ENCODE results near the gene IRAK2. TPM values are rescaled to one million over a fixed set of nuclear protein-coding genes. Genes with fewer than 3 reads are reported as not detected.

Gene IRAK2
- total RNA-seq, 1 experiment from 2014 or later = 0.34 TPM

- BruUV-seq (replicated peaks) = no TSS peak
Observed at GRCh38 chr3:10279384-10280176, 114.9 kb downstream of the IRAK2 start.

GRCh38 chr3:10280177-10280529, 115.4 kb downstream of the IRAK2 start:
- TF ChIP-seq CTCF (conservative IDR thresholded peaks at IDR 0.05; ENCODE audit: low read depth, low read length) = no peak
- no peak for TF ChIP-seq EZH2 (IDR thresholded peaks at IDR 0.05; ENCODE audit: borderline replicate concordance, low read depth, low read length, poor library complexity, severe bottlenecking)
- CTCF ChIA-PET = interaction anchor here (0.6 kb wide), 2 partner anchors 17 to 434 kb away, joined by 4 read pairs; no protein-coding TSS in a partner anchor
- BruUV-seq (replicated peaks) = TSS peak; percentile 32
- no peaks in the 10 kb centered on the region for H3K9me3 ChIP-seq (ENCODE audit: low read depth, low read length, poor library complexity, severe bottlenecking)
- no peak for DNase-seq (ENCODE audit: low spot score)
- intact Hi-C loops (cut with micrococcal nuclease; ENCODE audit: unreplicated experiment) = no loop called here
- no peak overlapping the region for H3K4me3 ChIP-seq (ENCODE audit: low read depth, low read length, poor library complexity, severe bottlenecking)
- no peaks in the 10 kb centered on the region for H3K4me1 ChIP-seq (ENCODE audit: insufficient read depth, low read length, poor library complexity, severe bottlenecking)
- no peak overlapping the region for H3K27ac ChIP-seq (ENCODE audit: low read depth, low read length, poor library complexity, severe bottlenecking)
- POLR2A ChIA-PET (ENCODE audit: low non-redundant PET) = no interaction called here
- no peaks in the 10 kb centered on the region for H3K27me3 ChIP-seq (replicated peaks; ENCODE audit: insufficient read depth, low read depth, low read length, poor library complexity)
- peaks cover 29% of the 10 kb centered on the region for H3K36me3 ChIP-seq (ENCODE audit: insufficient read depth, low read length, poor library complexity, severe bottlenecking)

More at GRCh38 chr3:10279384-10280176, 114.9 kb downstream of the IRAK2 start:
- no peak for DNase-seq (ENCODE audit: low spot score)
- intact Hi-C loops (cut with micrococcal nuclease; ENCODE audit: unreplicated experiment) = no loop called here
- no peak overlapping the region for H3K4me3 ChIP-seq (ENCODE audit: low read depth, low read length, poor library complexity, severe bottlenecking)
- TF ChIP-seq CTCF (conservative IDR thresholded peaks at IDR 0.05; ENCODE audit: low read depth, low read length) (no peak), EZH2 (IDR thresholded peaks at IDR 0.05; ENCODE audit: borderline replicate concordance, low read depth, low read length, poor library complexity, severe bottlenecking) (no peak)
- POLR2A ChIA-PET (ENCODE audit: low non-redundant PET) = no interaction called here
- H3K9me3 ChIP-seq (ENCODE audit: low read depth, low read length, poor library complexity, severe bottlenecking) = no peaks in the 10 kb centered on the region
- no peak overlapping the region for H3K27ac ChIP-seq (ENCODE audit: low read depth, low read length, poor library complexity, severe bottlenecking)
- H3K36me3 ChIP-seq (ENCODE audit: insufficient read depth, low read length, poor library complexity, severe bottlenecking) = peaks cover 29% of the 10 kb centered on the region
- H3K27me3 ChIP-seq (replicated peaks; ENCODE audit: insufficient read depth, low read depth, low read length, poor library complexity) = no peaks in the 10 kb centered on the region
- H3K4me1 ChIP-seq (ENCODE audit: insufficient read depth, low read length, poor library complexity, severe bottlenecking) = no peaks in the 10 kb centered on the region
- CTCF ChIA-PET = no interaction called here

GRCh38 chr3:10280571-10280970, 115.9 kb downstream of the IRAK2 start:
- Histone ChIP-seq H3K9me3 (ENCODE audit: low read depth, low read length, poor library complexity, severe bottlenecking) (no peaks in the 10 kb centered on the region), H3K27me3 (replicated peaks; ENCODE audit: insufficient read depth, low read depth, low read length, poor library complexity) (no peaks in the 10 kb centered on the region), H3K36me3 (ENCODE audit: insufficient read depth, low read length, poor library complexity, severe bottlenecking) (peaks cover 29% of the 10 kb centered on the region), H3K4me3 (ENCODE audit: low read depth, low read length, poor library complexity, severe bottlenecking) (no peak overlapping the region), H3K27ac (ENCODE audit: low read depth, low read length, poor library complexity, severe bottlenecking) (no peak overlapping the region), H3K4me1 (ENCODE audit: insufficient read depth, low read length, poor library complexity, severe bottlenecking) (no peaks in the 10 kb centered on the region)
- intact Hi-C loops (cut with micrococcal nuclease; ENCODE audit: unreplicated experiment) = no loop called here
- TF ChIP-seq CTCF (conservative IDR thresholded peaks at IDR 0.05; ENCODE audit: low read depth, low read length) (no peak), EZH2 (IDR thresholded peaks at IDR 0.05; ENCODE audit: borderline replicate concordance, low read depth, low read length, poor library complexity, severe bottlenecking) (no peak)
- BruUV-seq (replicated peaks) = no TSS peak
- ChIA-PET POLR2A (ENCODE audit: low non-redundant PET) (no interaction called here), CTCF (interaction anchor here (0.6 kb wide), 2 partner anchors 17 to 434 kb away, joined by 4 read pairs; no protein-coding TSS in a partner anchor)
- no peak for DNase-seq (ENCODE audit: low spot score)
